Vagina (tissue), 2 donors: ENCODE results near the gene GGA1.

Experiments used
- POLR2A ChIP-seq, 2 donors: fragments of 450-650 bp; IDR thresholded peaks; one replicate each; pipeline ENCODE4 v1.6.1; 2017; ENCODE audit warnings: antibody characterized with exemption in 2 of 2, mild to moderate bottlenecking in 2 of 2, moderate library complexity in 2 of 2
- POLR2AphosphoS5 ChIP-seq, 2 donors: sonication (generic); formaldehyde crosslinking; IDR thresholded peaks; one replicate each; pipeline ENCODE4 v1.9.0; 2017; ENCODE audit warnings: antibody characterized with exemption in 2 of 2, mild to moderate bottlenecking in 2 of 2, low read depth in 1 of 2; ENCODE audit not compliant: insufficient read depth in 1 of 2
- TF ChIP-seq, protein P1 (sequence below), 3 experiments: fragments of 450-650 bp in 2 of 3; fragments of 200-600 bp in 1 of 3; sonication (generic) in 1 of 3; IDR thresholded peaks; one replicate each; pipeline ENCODE4 v1.5.1; 2017 to 2019; ENCODE audit warnings: antibody characterized with exemption in 3 of 3, mild to moderate bottlenecking in 2 of 3, moderate library complexity in 2 of 3

DNA sequence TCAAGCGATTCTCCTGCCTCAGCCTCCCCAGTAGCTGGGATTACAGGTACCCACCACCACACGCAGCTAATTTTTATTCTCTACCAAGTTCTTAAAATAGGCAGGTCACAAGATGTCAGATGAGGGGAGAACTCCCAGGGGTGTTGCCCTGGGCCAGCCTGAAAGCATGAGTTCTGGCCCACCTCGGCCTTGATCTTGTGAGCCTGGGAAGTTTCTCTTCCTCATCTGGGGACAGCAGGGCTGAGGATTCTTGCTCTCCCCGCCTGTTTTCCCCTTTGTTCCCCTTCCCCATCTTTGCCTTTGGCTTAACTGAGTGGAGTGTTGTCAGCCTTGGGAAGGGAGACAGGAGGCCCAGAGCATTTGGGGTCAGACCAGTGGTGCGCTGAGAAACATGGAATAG is 53.4 kb downstream of the GGA1 start:
- TF ChIP-seq, protein P1, sequence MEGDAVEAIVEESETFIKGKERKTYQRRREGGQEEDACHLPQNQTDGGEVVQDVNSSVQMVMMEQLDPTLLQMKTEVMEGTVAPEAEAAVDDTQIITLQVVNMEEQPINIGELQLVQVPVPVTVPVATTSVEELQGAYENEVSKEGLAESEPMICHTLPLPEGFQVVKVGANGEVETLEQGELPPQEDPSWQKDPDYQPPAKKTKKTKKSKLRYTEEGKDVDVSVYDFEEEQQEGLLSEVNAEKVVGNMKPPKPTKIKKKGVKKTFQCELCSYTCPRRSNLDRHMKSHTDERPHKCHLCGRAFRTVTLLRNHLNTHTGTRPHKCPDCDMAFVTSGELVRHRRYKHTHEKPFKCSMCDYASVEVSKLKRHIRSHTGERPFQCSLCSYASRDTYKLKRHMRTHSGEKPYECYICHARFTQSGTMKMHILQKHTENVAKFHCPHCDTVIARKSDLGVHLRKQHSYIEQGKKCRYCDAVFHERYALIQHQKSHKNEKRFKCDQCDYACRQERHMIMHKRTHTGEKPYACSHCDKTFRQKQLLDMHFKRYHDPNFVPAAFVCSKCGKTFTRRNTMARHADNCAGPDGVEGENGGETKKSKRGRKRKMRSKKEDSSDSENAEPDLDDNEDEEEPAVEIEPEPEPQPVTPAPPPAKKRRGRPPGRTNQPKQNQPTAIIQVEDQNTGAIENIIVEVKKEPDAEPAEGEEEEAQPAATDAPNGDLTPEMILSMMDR (IDR thresholded peaks at IDR 0.05), result no peak
- no peak for TF ChIP-seq POLR2A (IDR thresholded peaks at IDR 0.05)
- no peak for TF ChIP-seq POLR2AphosphoS5 (IDR thresholded peaks at IDR 0.05; ENCODE audit: insufficient read depth in 1 of 2, low read depth in 1 of 2)
